Stimulated activated CD8-positive, alpha-beta memory T cell treated with anti-CD3 and anti-CD28 coated beads, Interleukin-4, amount 100 ng/mL, for 24 hours (primary cell): Measurements from ENCODE around the gene SSBP3.
A peak's percentile ranks its signal among the peaks of the same experiment; 100 is the strongest.
"Not testable (repeated sequence)": the region's sequence is repeated elsewhere in the genome, so short reads cannot be mapped to it uniquely, and the experiment has no call there.

ENCODE experiments used
- DNase-seq: peaks from one replicate; pipeline ENCODE4 v3.0.0-alpha.2; 2020; ENCODE audit warnings: low read depth

Gene SSBP3

DNA sequence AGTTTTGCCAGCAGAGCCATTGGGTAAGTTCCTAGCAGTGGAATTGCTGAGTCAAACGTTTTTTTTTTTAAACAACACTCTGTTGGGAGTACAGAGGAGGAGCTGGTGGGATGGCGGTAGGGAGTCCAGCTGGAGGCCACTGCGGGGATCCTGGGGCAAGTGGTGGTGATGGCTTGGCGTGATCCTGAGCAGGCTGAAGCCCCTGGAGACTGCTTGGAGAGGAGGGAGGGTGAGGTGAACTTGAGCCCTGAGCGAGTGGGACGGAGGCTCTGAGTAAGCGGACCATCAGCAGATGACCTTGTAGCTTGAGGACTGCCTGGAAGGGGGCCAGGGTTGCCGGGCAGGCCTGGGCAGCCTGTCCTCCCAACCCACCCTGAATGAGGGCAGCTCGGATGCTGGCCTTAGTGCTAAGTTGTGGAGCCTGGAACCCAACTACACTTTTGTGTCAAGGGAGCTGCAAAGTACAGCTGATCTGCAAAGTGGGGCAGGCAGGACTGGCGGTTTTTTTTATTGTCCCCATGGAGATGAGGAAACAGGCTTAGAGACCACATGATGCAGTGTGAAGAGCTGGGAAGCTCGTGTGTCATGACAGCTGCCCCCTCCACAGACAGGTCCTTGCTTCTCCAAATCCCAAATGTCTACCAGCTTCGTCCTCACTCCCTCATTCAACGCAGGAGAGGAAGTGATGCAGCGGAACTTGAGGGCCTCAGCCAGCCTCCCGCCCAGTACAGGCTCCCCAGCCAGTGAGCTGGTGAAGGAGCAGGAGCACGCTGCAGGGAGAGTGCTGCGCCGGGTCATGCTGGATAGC lies 186.0 kb downstream of the SSBP3 start:
- no peak for DNase-seq

- no peak for DNase-seq
Observed at GRCh38 chr1:54219688-54220003, 186.5 kb downstream of the SSBP3 start.

GRCh38 chr1:54218883-54219687 lies 187.1 kb downstream of the SSBP3 start:
- DNase-seq, result no peak

GRCh38 chr1:54215523-54215922 lies 190.7 kb downstream of the SSBP3 start:
- DNase-seq, result no peak

- no peak for DNase-seq
Observed at GRCh38 chr1:54212872-54213271, 193.3 kb downstream of the SSBP3 start.

DNA sequence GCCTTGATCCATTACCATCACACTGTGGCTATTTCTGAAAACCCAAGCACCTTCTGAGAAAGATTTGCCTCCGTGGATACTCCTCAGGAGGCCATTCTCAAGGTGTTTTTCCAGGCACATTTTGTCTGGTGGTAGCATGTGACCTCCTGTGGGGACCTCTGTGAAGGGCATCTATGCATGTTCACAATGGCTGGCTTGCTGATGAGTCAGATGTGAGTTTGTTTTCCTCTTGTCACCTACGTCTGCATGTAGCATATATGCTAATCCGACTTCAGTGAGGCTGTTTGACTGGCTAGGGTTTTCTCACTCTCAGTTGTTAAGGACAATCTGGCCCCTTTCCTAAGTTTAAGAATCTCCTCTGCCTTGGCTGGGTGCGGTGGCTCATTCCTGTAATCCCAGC lies 198.3 kb downstream of the SSBP3 start:
- not testable (repeated sequence) for DNase-seq

GRCh38 chr1:54207287-54207686 lies 198.9 kb downstream of the SSBP3 start:
- no peak for DNase-seq

DNA sequence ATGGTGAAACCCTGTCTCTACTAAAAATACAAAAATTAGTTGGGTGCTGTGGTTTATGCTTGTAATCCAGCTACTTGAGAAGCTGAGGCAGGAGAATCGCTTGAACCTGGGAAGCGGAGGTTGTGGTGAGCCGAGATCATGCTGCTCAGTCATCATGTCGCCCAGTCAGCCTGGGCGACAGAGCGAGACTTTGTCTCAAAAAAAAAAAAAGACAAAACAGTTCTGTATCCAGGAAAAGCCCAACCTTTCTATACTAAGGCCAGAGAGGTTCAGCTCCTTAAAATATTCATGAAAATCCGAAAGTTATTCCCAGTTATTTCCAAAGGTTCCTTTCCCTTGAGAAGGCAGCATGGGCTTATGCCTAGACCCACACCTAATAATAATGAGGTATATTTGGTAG lies 202.0 kb downstream of the SSBP3 start:
- no peak for DNase-seq

GRCh38 chr1:54200519-54200997 lies 205.6 kb downstream of the SSBP3 start:
- DNase-seq, result no peak

DNA sequence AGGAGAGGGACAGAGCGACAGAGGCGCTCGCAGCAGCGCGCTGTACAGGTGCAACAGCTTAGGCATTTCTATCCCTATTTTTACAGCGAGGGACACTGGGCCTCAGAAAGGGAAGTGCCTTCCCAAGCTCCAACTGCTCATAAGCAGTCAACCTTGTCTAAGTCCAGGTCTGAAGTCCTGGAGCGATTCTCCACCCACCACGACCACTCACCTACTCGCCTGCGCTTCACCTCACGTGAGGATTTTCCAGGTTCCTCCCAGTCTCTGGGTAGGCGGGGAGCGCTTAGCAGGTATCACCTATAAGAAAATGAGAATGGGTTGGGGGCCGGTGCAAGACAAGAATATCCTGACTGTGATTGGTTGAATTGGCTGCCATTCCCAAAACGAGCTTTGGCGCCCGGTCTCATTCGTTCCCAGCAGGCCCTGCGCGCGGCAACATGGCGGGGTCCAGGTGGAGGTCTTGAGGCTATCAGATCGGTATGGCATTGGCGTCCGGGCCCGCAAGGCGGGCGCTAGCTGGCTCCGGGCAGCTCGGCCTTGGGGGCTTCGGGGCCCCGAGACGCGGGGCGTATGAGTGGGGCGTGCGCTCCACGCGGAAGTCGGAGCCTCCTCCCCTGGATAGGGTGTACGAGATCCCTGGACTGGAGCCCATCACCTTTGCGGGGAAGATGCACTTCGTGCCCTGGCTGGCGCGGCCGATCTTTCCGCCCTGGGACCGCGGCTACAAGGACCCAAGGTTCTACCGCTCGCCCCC lies 206.3 kb downstream of the SSBP3 start, which contains the start of the genes CYB5RL and MRPL37:
Gene CYB5RL, minus strand, starts transcription at position 266 of the 754 bp plus-strand sequence. CDS start 4,414 bp downstream, outside the sequence.
Gene MRPL37, plus strand, starts transcription at position 403 of the 754 bp plus-strand sequence. Its CDS starts 77 bp downstream, at position 480.
- peak; percentile 79 for DNase-seq

DNA sequence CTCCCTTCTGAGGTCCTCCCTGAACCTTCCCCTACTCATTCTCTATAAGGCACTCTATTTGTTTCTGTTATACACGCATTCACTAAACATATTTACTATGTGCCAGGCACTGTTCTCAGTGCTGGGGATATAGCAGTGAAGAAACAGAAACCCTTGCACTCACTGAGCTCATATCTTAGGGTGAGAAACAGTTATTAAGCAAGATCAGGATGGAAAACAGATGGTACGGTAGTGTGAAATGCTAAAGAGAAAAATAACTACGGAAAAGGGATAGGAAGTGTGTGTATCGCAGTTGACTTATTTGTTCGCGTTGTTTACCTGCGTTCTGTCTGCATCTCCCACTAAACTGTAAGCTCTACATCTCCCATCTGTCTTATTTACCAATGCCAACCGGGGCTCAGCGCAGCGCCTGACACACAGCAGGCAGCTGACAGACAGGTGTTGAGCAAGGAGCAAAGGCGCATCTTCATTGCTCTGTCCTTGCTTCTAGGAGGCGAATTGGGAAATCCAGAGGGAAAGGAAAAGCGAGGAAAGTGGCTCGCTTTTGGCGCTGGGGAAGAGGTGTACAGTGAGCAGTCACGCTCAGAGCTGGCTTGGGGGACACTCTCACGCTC lies 206.9 kb downstream of the SSBP3 start:
- no peak for DNase-seq

DNA sequence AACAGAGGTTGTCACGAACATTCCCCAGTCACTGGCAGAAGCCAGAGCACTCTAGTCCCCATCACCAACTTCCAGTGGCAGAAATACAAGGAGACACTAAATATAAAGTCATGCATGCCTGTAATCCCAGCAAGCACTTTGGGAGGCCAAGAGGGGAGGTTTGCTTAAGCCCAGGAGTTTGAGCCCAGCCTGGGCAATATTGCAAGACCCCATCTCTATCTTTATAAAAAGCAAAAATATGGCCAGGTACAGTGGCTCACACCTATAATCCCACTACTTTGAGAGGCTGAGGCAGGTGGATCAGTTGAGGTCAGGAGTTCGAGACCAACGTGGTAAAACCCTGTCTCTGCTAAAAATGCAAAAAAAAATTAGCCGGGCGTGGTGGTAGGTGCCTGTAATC lies 212.7 kb downstream of the SSBP3 start:
- DNase-seq, result no peak

DNA sequence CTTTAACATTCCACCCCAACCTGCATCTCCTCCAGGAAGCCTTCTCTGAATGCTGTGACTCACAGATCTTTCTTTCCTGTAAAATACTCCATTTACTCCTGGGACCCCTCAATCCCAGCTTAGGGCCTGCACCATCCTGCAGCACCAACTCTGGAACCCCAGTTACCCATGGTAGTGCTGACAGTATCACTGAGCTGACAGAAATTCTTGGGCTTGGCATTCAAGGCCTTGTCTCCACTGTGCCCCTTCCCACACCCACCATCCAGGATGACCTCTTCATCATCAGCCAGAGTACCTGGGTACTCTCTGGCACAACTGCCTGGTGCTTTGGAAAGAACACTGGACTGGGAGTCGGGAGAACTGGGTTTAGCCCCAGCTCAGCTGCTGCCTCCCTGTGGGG lies 214.7 kb downstream of the SSBP3 start:
- DNase-seq, result no peak

- DNase-seq, result no peak
Observed at GRCh38 chr1:54190526-54190925, 215.7 kb downstream of the SSBP3 start.

GRCh38 chr1:54188291-54188690 lies 217.9 kb downstream of the SSBP3 start:
- DNase-seq, result no peak

GRCh38 chr1:54186056-54186455 lies 220.1 kb downstream of the SSBP3 start:
- DNase-seq, result no peak

- no peak for DNase-seq
Observed at GRCh38 chr1:54180701-54181360, 225.4 kb downstream of the SSBP3 start.

DNA sequence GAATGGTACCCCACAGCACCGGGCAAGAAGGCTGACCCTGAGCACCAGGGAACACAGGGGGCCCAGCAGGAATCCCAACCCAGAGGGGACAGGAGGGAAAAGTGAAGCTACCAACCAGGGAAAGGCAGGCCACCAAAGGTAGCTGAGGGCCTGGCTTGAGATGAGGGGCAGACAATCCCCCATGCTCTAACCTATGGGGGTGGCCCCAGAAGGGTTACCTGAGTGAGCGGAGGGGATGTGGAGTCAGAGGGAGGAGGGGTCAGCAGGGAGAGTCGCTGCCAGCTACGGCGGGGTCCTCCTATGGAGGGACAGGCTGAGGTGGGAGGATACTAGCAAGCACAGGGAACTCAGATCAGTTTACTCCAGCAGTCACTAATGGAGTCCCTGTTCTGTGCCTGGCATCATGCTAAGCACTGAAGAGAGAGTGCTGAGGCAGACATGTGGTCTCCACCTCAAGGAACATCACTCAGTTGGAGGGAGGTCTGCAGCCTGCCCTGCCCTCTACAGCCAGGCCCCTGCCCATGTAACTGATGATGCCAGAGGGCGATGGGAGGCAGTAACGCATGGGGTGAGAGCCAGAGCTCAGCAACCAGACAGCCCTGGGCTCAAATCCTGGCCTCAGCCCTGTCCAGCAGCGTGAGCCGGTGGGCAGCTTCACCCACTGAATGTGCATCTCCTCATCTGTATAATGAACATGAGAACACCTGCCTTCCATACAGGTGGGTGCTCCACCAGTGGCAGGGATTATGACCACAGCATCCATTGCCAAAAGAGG lies 227.7 kb downstream of the SSBP3 start:
- no peak for DNase-seq

DNA sequence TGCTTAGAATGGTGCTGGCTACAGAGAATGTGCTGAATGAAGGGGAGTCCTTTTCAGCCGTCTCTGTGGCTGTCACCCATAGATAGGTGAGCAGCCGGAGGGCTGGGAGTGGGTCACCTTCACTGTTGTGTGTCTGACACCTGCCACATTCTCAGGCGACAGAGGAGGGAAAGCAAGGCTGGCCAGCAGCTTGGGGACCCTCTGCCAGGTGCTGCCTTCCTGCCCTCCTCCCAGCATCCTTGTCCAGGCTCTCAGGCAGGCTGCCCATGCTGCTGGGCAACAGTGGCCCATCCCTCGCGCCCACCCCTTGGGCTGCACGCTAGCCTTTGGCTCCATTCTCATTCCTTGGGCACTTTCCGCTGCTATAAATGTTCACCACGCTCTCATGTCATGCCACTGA lies 228.5 kb downstream of the SSBP3 start:
- DNase-seq, result no peak

GRCh38 chr1:54176621-54177327 lies 229.4 kb downstream of the SSBP3 start:
- no peak for DNase-seq
